ENCODE measurements around the gene CCPG1.
"Not testable (repeated sequence)": the region's sequence is repeated elsewhere in the genome, so short reads cannot be mapped to it uniquely, and the experiment has no call there.

CCPG1 gene, protein sequence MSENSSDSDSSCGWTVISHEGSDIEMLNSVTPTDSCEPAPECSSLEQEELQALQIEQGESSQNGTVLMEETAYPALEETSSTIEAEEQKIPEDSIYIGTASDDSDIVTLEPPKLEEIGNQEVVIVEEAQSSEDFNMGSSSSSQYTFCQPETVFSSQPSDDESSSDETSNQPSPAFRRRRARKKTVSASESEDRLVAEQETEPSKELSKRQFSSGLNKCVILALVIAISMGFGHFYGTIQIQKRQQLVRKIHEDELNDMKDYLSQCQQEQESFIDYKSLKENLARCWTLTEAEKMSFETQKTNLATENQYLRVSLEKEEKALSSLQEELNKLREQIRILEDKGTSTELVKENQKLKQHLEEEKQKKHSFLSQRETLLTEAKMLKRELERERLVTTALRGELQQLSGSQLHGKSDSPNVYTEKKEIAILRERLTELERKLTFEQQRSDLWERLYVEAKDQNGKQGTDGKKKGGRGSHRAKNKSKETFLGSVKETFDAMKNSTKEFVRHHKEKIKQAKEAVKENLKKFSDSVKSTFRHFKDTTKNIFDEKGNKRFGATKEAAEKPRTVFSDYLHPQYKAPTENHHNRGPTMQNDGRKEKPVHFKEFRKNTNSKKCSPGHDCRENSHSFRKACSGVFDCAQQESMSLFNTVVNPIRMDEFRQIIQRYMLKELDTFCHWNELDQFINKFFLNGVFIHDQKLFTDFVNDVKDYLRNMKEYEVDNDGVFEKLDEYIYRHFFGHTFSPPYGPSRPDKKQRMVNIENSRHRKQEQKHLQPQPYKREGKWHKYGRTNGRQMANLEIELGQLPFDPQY

DNA sequence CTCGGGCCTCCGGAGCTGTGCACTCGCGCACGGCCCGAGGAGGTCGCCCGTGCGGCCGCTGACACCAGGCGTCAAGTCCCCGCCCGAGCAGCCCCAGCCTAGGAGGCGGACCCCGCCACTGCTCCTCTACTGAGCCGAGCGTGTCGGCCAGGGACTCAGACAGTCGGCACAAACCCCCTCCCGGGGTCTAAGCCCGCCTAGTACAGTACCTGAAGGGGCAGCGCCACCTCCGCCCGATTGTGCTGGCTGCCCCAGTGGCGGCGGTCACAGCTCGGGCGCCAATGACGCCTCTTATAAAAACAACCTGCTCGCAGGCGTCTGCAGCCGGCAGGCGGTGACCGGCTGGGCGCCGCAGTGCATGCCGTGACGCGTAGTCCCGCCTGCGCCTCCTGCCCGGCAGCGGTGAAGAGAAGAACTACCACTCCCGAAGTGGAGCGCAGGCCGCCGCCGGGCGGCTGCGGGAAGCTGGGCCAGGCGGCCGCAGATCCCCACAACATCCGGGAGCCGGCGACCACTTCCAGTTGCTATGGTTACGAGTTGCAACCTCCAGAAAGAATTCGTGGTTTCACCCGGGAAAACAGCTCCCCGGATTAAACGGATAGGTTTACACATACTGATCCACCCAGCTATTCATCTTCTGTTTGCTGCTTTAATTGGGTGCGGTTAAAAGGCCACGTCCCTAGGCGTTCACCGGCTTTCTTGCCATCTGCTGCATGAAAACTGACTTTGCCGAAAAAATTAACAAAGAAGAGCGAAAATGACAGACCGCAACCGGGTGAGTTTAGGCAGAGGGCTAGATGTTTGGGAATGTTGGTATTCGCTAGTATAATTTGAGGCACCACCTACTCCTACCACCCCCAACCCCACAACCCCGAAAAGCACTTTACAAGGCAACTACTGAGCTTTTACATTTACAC lies at the start of gene CCPG1, which contains the start of gene PIERCE2:
CCPG1 (minus strand) TSS at position 348 of the 917 bp plus-strand sequence. CDS start 18,935 bp downstream, outside the sequence.
PIERCE2 (plus strand) TSS at position 484 of the 917 bp plus-strand sequence; CDS start at position 758, 274 bp downstream.
- no peaks in the 10 kb centered on the region for H3K36me3 ChIP-seq (ENCODE audit: control insufficient read depth, low read length)
- peak within 1 kb of the TSS; percentile 87 for H3K4me3 ChIP-seq (ENCODE audit: low read length)
- no peaks in the 10 kb centered on the region for H3K9me2 ChIP-seq (replicated peaks; ENCODE audit: control insufficient read depth, low read length)
- TF ChIP-seq, protein P1, sequence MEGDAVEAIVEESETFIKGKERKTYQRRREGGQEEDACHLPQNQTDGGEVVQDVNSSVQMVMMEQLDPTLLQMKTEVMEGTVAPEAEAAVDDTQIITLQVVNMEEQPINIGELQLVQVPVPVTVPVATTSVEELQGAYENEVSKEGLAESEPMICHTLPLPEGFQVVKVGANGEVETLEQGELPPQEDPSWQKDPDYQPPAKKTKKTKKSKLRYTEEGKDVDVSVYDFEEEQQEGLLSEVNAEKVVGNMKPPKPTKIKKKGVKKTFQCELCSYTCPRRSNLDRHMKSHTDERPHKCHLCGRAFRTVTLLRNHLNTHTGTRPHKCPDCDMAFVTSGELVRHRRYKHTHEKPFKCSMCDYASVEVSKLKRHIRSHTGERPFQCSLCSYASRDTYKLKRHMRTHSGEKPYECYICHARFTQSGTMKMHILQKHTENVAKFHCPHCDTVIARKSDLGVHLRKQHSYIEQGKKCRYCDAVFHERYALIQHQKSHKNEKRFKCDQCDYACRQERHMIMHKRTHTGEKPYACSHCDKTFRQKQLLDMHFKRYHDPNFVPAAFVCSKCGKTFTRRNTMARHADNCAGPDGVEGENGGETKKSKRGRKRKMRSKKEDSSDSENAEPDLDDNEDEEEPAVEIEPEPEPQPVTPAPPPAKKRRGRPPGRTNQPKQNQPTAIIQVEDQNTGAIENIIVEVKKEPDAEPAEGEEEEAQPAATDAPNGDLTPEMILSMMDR (IDR thresholded peaks at IDR 0.05; ENCODE audit: low read depth, low read length, poor library complexity, severe bottlenecking), result peak; percentile 51
- no peak for TF ChIP-seq EZH2phosphoT487 (IDR thresholded peaks at IDR 0.05; ENCODE audit: borderline replicate concordance, low read length)
- peaks cover 3% of the 10 kb centered on the region; the same call in 1 of the 2 replicates for H3K79me2 ChIP-seq (ENCODE audit: control insufficient read depth, low read length)
- H4K20me1 ChIP-seq (ENCODE audit: control insufficient read depth, insufficient read depth, low read depth, low read length), result no peaks in the 10 kb centered on the region
- peaks cover 2% of the 10 kb centered on the region; the same call in 1 of the 2 replicates for H3F3A ChIP-seq (ENCODE audit: control insufficient read depth, insufficient read depth)
- H3K4me2 ChIP-seq (ENCODE audit: low read length), result peak within 1 kb of the TSS; percentile 92
- peaks cover 24% of the 10 kb centered on the region for H3K4me1 ChIP-seq (ENCODE audit: control insufficient read depth, low read length)
- H3K27me3 ChIP-seq (ENCODE audit: control insufficient read depth, low read length), result no peaks in the 10 kb centered on the region
- no peak within 1 kb of the TSS for H3K27ac ChIP-seq (ENCODE audit: low read depth, low read length)
- no peaks in the 10 kb centered on the region for H3K9me3 ChIP-seq (ENCODE audit: control insufficient read depth, insufficient read depth, low read length)

DNA sequence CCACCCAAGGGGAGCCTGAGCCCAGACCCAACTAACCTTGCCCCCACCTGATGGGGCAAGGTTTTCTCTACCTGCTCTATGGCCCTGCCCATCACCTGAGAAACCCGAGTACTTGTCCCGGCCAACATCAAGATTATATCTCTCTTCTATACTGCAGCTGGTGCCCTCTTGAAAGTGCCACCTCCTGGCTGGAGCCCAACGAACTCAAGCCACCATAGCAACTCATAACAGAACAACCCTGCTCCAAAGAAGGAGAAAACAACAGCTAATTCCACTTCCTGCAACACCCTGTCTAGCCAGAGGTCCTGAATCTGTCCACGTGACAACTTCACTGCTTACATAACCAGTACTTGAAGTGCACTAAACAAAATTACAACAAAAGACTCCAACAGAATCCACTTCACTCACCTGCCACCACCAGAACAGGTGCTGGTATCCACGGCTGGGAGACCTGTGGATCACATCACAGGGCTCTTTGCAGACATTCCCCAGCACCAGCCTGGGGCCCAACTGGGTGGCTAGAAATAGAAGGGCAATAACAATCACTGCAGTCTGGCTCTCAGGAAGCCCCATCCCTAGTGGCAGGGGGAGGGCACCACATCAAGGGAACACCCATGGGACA lies 49.4 kb upstream of the CCPG1 start:
- no peak overlapping the region for H3K4me3 ChIP-seq (ENCODE audit: low read length)
- H3K9me2 ChIP-seq (replicated peaks; ENCODE audit: control insufficient read depth, low read length), result no peaks in the 10 kb centered on the region
- no peak overlapping the region for H3K27ac ChIP-seq (ENCODE audit: low read depth, low read length)
- no peaks in the 10 kb centered on the region for H3K4me1 ChIP-seq (ENCODE audit: control insufficient read depth, low read length)
- no peaks in the 10 kb centered on the region for H3K9me3 ChIP-seq (ENCODE audit: control insufficient read depth, insufficient read depth, low read length)
- H3K79me2 ChIP-seq (ENCODE audit: control insufficient read depth, low read length), result no peaks in the 10 kb centered on the region
- no peaks in the 10 kb centered on the region for H3K27me3 ChIP-seq (ENCODE audit: control insufficient read depth, low read length)
- H3K4me2 ChIP-seq (ENCODE audit: low read length), result no peak overlapping the region
- TF ChIP-seq, protein P1 (IDR thresholded peaks at IDR 0.05; ENCODE audit: low read depth, low read length, poor library complexity, severe bottlenecking), result no peak
- TF ChIP-seq EZH2phosphoT487 (IDR thresholded peaks at IDR 0.05; ENCODE audit: borderline replicate concordance, low read length), result no peak
- H4K20me1 ChIP-seq (ENCODE audit: control insufficient read depth, insufficient read depth, low read depth, low read length), result no peaks in the 10 kb centered on the region
- H3K36me3 ChIP-seq (ENCODE audit: control insufficient read depth, low read length), result no peaks in the 10 kb centered on the region
- no peaks in the 10 kb centered on the region for H3F3A ChIP-seq (ENCODE audit: control insufficient read depth, insufficient read depth)

DNA sequence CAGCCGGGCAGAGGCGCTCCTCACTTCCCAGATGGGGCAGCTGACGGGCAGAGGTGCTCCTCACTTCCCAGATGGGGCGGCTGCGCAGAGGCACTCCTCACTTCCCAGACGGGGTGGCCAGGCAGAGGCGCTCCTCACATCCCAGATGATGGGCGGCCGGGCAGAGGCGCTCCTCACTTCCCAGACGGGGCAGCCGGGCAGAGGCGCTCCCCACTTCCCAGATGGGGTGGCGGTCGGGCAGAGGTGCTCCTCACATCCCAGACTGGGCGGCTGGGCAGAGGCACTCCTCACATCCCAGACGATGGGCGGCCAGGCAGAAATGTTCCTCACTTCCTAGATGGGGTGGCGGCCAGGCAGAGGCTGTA lies 38.9 kb upstream of the CCPG1 start:
- not testable (repeated sequence) for H3K9me2 ChIP-seq (replicated peaks; ENCODE audit: control insufficient read depth, low read length); H3K4me1 ChIP-seq (ENCODE audit: control insufficient read depth, low read length); H3K27me3 ChIP-seq (ENCODE audit: control insufficient read depth, low read length); H3K4me2 ChIP-seq (ENCODE audit: low read length); H3K27ac ChIP-seq (ENCODE audit: low read depth, low read length); H4K20me1 ChIP-seq (ENCODE audit: control insufficient read depth, insufficient read depth, low read depth, low read length); H3F3A ChIP-seq (ENCODE audit: control insufficient read depth, insufficient read depth); H3K9me3 ChIP-seq (ENCODE audit: control insufficient read depth, insufficient read depth, low read length); H3K36me3 ChIP-seq (ENCODE audit: control insufficient read depth, low read length); H3K79me2 ChIP-seq (ENCODE audit: control insufficient read depth, low read length); H3K4me3 ChIP-seq (ENCODE audit: low read length)

DNA sequence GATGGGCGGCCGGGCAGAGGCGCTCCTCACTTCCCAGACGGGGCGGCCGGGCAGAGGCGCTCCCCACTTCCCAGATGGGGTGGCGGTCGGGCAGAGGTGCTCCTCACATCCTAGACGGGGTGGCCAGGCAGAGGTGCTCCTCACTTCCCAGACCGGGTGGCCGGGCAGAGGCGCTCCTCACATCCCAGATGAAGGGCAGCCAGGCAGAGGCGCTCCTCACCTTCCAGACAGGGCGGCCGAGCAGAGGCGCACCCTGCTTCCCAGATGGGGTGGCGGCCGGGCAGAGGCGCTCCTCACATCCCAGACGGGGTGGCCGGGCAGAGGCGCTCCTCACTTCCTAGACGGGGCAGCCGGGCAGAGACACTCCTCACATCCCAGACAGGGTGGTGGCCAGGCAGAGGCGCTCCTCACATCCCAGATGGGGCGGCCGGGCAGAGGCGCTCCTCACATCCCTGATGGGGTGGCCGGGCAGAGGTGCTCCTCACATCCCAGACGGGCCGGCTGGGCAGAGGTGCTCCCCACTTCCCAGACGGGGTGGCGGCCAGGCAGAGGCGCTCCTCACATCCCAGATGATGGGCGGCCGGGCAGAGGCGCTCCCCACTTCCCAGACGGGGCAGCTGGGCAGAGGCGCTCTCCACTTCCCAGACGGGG lies 38.3 kb upstream of the CCPG1 start:
- H3K9me3 ChIP-seq (ENCODE audit: control insufficient read depth, insufficient read depth, low read length), result not testable (repeated sequence)

DNA sequence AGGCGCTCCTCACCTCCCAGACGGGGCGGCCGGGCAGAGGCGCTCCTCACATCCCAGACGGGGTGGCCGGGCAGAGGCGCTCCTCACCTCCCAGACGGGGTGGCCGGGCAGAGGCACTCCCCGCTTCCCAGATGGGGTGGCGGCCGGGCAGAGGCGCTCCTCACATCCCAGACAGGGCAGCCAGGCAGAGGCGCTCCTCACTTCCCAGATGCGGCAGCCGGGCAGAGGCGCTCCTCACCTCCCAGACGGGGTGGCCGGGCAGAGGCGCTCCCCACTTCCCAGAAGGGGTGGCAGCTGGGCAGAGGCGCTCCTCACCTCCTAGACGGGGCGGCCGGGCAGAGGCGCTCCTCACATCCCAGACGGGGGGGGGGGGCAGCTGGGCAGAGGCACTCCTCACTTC lies 37.8 kb upstream of the CCPG1 start:
- not testable (repeated sequence) for H3K4me2 ChIP-seq (ENCODE audit: low read length); H3K4me3 ChIP-seq (ENCODE audit: low read length); H3K9me2 ChIP-seq (replicated peaks; ENCODE audit: control insufficient read depth, low read length); H4K20me1 ChIP-seq (ENCODE audit: control insufficient read depth, insufficient read depth, low read depth, low read length); H3F3A ChIP-seq (ENCODE audit: control insufficient read depth, insufficient read depth); H3K79me2 ChIP-seq (ENCODE audit: control insufficient read depth, low read length); H3K36me3 ChIP-seq (ENCODE audit: control insufficient read depth, low read length); H3K9me3 ChIP-seq (ENCODE audit: control insufficient read depth, insufficient read depth, low read length); H3K4me1 ChIP-seq (ENCODE audit: control insufficient read depth, low read length); H3K27me3 ChIP-seq (ENCODE audit: control insufficient read depth, low read length); H3K27ac ChIP-seq (ENCODE audit: low read depth, low read length)

More for the DNA sequence above, 38.3 kb upstream of the CCPG1 start:
- not testable (repeated sequence) for H3K27ac ChIP-seq (ENCODE audit: low read depth, low read length); H3F3A ChIP-seq (ENCODE audit: control insufficient read depth, insufficient read depth); H3K4me1 ChIP-seq (ENCODE audit: control insufficient read depth, low read length); H3K27me3 ChIP-seq (ENCODE audit: control insufficient read depth, low read length); H3K9me2 ChIP-seq (replicated peaks; ENCODE audit: control insufficient read depth, low read length); H3K4me2 ChIP-seq (ENCODE audit: low read length); H3K79me2 ChIP-seq (ENCODE audit: control insufficient read depth, low read length); H3K4me3 ChIP-seq (ENCODE audit: low read length); H3K36me3 ChIP-seq (ENCODE audit: control insufficient read depth, low read length); H4K20me1 ChIP-seq (ENCODE audit: control insufficient read depth, insufficient read depth, low read depth, low read length)
